ENCODE measurements around the gene ORM2. TPM values are rescaled to one million over a fixed set of nuclear protein-coding genes. Genes with fewer than 3 reads are reported as not detected.

The ORM2 gene
- total RNA-seq, 1 donor from 2014 or later, result not detected

DNA sequence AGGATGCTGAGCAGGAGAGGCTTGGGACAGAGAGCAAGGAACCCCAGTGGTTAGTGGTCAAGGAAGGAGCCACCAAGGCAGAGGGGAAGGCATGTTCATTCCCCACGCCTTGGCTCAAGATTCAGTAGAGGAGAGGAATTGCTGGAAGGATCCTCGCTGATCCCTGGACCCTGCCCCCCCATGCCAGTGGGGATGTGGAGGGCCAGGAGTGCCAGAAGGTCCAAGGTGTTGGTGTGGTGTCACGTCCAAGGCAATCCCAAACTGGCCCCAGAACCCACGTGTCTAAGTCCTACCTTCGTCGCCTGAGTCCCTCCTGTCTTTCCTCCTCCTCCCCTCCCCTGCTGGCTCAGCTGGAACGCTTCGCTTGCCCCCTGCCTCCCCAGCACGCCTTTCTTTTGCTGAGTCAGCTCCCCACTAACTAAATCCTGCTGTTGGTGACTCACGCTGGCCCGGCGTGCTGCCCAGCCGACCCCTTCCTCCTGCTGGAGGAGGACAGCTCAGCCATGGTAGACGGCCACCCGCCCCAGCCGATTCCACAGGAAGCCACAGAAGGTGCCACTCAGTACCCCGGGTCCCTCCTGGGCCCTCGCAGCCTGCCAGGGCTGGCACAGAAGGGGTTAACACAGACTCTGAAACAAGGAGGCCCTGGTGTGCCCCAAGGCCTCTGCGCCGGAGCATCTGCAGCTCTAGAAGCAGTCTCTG, 44.4 kb upstream of the ORM2 start:
- H3K9ac ChIP-seq (ENCODE audit: low read length), result peak overlapping the region; percentile 20
- TF ChIP-seq EZH2 (IDR thresholded peaks at IDR 0.05; ENCODE audit: insufficient read depth, low read length), result no peak
- TF ChIP-seq, protein P1, sequence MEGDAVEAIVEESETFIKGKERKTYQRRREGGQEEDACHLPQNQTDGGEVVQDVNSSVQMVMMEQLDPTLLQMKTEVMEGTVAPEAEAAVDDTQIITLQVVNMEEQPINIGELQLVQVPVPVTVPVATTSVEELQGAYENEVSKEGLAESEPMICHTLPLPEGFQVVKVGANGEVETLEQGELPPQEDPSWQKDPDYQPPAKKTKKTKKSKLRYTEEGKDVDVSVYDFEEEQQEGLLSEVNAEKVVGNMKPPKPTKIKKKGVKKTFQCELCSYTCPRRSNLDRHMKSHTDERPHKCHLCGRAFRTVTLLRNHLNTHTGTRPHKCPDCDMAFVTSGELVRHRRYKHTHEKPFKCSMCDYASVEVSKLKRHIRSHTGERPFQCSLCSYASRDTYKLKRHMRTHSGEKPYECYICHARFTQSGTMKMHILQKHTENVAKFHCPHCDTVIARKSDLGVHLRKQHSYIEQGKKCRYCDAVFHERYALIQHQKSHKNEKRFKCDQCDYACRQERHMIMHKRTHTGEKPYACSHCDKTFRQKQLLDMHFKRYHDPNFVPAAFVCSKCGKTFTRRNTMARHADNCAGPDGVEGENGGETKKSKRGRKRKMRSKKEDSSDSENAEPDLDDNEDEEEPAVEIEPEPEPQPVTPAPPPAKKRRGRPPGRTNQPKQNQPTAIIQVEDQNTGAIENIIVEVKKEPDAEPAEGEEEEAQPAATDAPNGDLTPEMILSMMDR (IDR thresholded peaks at IDR 0.05; ENCODE audit: insufficient read depth, low read depth, low read length), result no peak
- peak overlapping the region; percentile 41 for H3K27ac Mint-ChIP-seq (ENCODE audit: unreplicated experiment)
- no peaks in the 10 kb centered on the region for H3K9me3 Mint-ChIP-seq (ENCODE audit: unreplicated experiment)
- H3K4me3 ChIP-seq (ENCODE audit: insufficient read depth, low read depth, low read length), result no peak overlapping the region
- no peaks in the 10 kb centered on the region for H3K9me3 ChIP-seq (ENCODE audit: insufficient read depth, low read depth, low read length)
- H3K4me1 Mint-ChIP-seq (ENCODE audit: low read depth, unreplicated experiment), result peaks cover 44% of the 10 kb centered on the region
- H3K27me3 Mint-ChIP-seq (ENCODE audit: low read depth, unreplicated experiment), result no peaks in the 10 kb centered on the region
- H3K4me2 ChIP-seq (ENCODE audit: low read length), result peak overlapping the region; percentile 33
- FAIRE-seq (no peak), DNase-seq (ENCODE audit: low read depth) (peak; percentile 87)
- H3K36me3 Mint-ChIP-seq (ENCODE audit: low read depth, unreplicated experiment), result peaks cover 21% of the 10 kb centered on the region
- H3K4me3 Mint-ChIP-seq (ENCODE audit: unreplicated experiment), result peak overlapping the region; percentile 9
- H3K79me2 ChIP-seq (ENCODE audit: insufficient read depth, low read length), result no peaks in the 10 kb centered on the region
- no peaks in the 10 kb centered on the region for H3K36me3 ChIP-seq (ENCODE audit: insufficient read depth, low read length)
- peaks cover 56% of the 10 kb centered on the region for H3K4me1 ChIP-seq (ENCODE audit: insufficient read depth, low read length)
- no peaks in the 10 kb centered on the region for H4K20me1 ChIP-seq (ENCODE audit: insufficient read depth, low read length)
- H2AFZ ChIP-seq (ENCODE audit: low read depth, low read length), result no peak overlapping the region
- H3K27ac ChIP-seq (ENCODE audit: low read depth, low read length), result peak overlapping the region; percentile 25
- no peaks in the 10 kb centered on the region for H3K27me3 ChIP-seq (ENCODE audit: insufficient read depth, low read length)

- Mint-ChIP-seq H3K4me3 (ENCODE audit: unreplicated experiment) (no peak overlapping the region), H3K4me1 (ENCODE audit: low read depth, unreplicated experiment) (peaks cover 43% of the 10 kb centered on the region), H3K9me3 (ENCODE audit: unreplicated experiment) (no peaks in the 10 kb centered on the region), H3K27ac (ENCODE audit: unreplicated experiment) (peak overlapping the region; percentile 85), H3K27me3 (ENCODE audit: low read depth, unreplicated experiment) (no peaks in the 10 kb centered on the region), H3K36me3 (ENCODE audit: low read depth, unreplicated experiment) (peaks cover 13% of the 10 kb centered on the region)
- no peaks in the 10 kb centered on the region for H3K27me3 ChIP-seq (ENCODE audit: insufficient read depth, low read length)
- no peaks in the 10 kb centered on the region for H3K9me3 ChIP-seq (ENCODE audit: insufficient read depth, low read depth, low read length)
- H3K4me3 ChIP-seq (ENCODE audit: insufficient read depth, low read depth, low read length), result no peak overlapping the region
- no peak overlapping the region for H3K9ac ChIP-seq (ENCODE audit: low read length)
- no peaks in the 10 kb centered on the region for H4K20me1 ChIP-seq (ENCODE audit: insufficient read depth, low read length)
- no peak overlapping the region for H2AFZ ChIP-seq (ENCODE audit: low read depth, low read length)
- FAIRE-seq (no peak), DNase-seq (ENCODE audit: low read depth) (no peak)
- no peaks in the 10 kb centered on the region for H3K36me3 ChIP-seq (ENCODE audit: insufficient read depth, low read length)
- H3K27ac ChIP-seq (ENCODE audit: low read depth, low read length), result no peak overlapping the region
- H3K4me2 ChIP-seq (ENCODE audit: low read length), result peak overlapping the region; percentile 33
- peaks cover 54% of the 10 kb centered on the region for H3K4me1 ChIP-seq (ENCODE audit: insufficient read depth, low read length)
- TF ChIP-seq EZH2 (IDR thresholded peaks at IDR 0.05; ENCODE audit: insufficient read depth, low read length), result no peak
- TF ChIP-seq, protein P1 (IDR thresholded peaks at IDR 0.05; ENCODE audit: insufficient read depth, low read depth, low read length), result no peak
- no peaks in the 10 kb centered on the region for H3K79me2 ChIP-seq (ENCODE audit: insufficient read depth, low read length)
Observed at GRCh38 chr9:114286146-114286679, 43.5 kb upstream of the ORM2 start.

Data from astrocyte (in vitro differentiated cells and primary cell).